AG08395 (cell line): ENCODE results near the gene SLC31A2.

Experiments
- DNase-seq: peaks from one replicate; pipeline ENCODE4 v3.0.0; 2012; ENCODE audit warnings: mixed read lengths, low spot score

Gene SLC31A2

DNA sequence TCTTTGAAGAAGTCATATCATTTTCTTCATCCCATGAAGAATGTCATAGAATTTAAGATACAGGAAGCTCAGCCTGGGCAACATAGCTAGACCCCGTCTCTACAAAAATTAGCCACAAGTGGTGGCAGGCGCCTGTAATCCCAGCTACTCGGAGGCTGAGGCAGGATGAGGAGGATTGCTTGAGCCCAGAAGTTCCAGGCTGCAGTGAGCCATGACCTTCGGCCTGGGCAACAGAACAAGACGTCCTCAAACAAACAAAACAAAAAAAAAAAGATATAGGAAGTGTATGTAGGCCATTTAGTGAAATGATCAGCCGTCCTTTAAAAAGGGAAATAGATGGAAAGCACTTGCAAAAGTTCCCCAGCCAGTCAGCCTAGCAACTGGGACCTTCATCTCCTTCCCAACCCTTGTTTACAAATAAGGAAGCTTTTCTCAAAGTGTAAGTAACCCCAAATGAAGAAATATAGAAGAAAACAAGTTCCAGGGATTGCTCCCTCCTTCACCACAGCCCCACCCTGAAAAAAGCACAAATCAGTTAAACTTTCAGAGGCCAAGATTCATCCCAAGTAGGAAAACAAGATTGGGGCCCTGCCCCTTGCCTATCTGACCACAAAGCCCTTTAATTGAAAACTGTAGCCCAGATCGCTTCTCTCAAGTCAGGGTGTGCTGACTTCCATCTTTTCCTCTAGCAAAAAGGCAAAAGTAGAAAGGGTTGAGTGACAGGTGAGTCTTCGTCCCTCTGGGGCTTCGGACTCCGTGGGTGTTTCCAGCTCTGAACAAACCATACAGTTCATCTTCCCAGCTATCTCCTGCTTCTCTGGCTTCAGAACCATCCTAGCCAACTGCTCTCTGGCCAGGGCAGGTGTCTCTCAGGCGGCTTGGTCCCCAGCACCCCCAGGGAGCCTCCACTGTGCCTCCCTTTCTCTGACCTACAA lies 1.2 kb downstream of the SLC31A2 start:
- peak; percentile 5 for DNase-seq

DNA sequence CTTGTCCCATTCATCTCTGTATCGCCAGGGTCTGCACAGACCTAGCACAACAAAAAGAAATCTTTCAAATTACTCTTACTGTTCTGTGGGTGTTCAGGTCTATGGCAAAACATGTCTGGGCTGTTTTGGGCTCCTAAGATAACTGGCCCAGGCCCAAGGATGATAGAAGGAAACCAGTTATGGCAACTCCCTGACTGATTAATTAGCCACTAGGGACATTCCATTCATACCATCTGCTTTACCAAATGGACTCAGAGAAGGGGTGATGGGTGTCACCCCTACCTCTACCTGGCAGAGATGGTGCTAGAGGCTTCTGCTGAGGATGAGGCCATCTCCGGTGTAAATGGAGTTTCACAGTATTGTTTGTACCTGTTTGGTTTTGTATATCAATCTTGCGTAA lies 1.9 kb downstream of the SLC31A2 start:
- no peak for DNase-seq

DNA sequence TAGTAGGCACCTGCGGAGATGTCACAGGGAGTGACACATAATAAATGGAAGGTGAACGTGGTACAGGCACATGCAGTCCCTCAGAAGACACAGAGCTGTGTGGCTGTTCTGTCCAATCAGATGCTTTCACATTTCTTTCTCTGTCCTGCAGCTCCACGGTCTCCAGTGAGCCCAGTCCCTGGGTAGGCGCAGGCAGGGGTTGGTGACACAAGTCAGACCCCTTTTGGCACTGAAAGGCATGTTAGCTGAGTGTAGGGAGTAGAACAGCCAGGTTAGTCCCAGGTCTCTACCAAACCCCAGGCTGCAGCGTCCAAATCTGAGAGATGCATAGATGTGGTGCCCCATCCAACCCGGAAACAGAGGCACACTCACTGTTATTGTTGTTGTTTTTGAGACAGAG lies 2.8 kb downstream of the SLC31A2 start:
- DNase-seq = no peak

DNA sequence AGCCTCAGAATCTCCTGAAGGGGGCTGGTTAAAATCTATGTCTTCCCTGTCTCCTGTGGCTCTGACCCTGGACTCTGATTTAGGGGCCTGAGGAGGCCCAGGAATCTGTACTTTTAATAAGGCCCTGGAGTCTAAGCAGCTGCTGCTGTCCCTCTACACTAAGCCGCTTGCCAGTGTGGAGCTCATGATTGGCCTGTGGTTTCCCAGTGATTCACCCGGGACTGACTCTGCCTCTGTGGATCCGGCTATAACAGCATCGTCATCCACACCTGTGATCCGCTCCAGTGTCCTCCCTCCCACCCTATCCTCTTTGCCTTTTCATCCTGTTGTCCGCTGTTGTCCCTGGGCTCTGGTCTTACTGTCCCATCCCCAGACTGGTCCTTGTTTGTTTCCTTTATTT lies 3.7 kb downstream of the SLC31A2 start:
- DNase-seq = peak; percentile 76

DNA sequence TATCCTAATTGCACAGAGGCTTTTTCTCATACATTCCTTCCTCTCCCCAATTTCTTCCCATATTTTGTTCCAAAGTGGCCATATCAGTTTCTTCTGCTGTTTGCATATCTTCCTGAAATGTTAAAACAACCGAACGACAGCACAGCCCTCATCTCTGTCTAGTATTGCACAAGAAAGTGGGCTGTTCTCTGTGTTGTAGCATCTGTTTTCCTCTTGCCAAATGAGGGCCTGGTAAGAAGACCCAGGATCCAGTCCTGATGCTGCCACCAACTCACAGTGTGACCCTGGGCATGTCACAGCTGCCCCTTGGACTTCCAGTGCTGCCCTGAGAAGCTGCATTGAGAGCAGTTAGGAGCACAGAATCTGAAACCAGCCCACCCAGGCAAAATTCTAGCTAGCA lies 4.1 kb downstream of the SLC31A2 start:
- no peak for DNase-seq

DNA sequence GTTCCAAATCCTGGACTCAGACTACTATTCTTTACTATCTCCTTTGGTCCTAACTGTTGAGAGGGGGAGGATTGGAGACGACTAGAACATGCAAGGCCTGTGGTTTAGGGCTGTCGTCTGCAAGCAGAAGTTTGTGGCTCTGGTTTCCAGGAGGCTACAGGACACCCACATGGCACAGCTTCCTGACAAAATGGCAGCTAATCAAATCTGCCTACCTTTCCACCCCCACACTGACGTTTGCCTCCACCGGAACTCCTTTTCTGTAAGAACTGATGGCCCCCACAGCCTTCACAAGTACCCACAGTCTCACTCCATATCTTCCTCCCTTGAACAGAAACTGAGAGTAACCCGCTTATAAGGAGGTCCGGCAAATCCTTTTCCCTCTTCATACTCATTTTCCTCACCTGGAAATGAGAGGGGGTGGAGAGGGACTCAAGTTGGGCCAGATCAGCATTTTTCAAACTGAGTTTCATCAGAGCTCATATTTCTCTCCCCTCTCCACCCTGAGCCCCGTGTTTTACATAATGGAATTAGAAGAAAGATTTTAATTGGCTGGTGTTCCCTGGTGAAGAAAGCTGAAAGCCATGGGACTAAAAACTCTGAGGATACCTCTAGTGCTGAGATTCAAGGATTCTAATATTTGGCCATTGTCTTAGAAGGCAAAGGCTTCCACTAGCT lies 5.2 kb downstream of the SLC31A2 start:
- no peak for DNase-seq

DNA sequence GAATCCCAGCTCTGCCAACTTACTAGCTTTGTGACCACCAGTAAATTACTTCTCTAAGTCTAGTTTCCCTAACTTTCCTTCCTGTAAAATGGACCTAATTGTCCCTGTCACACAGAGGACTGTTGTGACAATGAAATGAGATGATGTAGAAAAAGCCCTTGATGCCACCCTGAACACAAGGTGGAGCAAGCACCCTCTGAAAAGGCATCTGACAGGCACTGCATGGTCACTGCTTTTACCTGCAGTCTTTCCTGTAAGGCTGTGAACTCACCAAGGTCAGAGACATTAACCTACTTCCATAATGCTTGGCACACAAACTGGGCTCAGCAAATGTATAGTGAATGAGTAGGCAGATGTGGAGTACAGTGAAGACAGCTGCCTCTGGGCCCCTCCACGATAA lies 6.1 kb downstream of the SLC31A2 start:
- no peak for DNase-seq

DNA sequence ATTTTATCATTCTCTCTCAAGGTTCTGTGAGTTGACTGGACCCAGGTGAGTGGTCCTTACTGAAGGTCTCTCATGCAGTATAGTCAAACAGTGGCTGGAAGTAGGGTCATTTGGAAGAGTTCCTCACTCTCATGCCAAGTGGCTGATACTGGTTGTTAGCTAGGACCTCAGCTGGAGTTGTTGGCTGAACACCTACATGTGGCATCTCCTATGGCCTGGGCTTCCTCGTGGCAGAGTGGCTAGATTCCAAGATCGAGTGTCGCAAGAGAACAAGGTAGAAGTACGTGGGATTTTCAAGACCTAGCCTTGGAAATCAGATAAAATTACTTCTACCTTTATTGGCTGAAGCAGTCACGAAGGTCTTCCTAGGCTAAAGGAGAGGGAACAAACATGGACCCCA lies 7.6 kb downstream of the SLC31A2 start:
- no peak for DNase-seq

DNA sequence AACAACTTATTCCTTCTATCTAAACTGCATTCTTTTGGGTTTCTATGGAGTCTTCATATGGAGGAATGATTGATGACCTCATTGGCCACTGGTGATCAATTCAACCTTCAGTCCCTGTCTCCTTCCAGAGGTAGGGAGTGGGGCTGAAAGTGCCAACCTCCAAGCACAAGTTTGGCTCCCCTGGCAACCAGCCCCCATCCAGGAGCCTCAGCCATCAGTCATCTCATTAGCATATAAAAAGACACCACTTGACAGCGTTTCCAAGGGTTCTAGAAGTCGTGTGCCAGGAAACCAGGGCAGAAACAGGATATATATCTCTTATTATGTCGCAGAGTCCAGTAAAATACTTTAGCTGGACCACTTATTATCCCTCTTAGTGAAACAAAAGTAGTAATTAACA lies 9.8 kb downstream of the SLC31A2 start:
- DNase-seq = no peak

DNA sequence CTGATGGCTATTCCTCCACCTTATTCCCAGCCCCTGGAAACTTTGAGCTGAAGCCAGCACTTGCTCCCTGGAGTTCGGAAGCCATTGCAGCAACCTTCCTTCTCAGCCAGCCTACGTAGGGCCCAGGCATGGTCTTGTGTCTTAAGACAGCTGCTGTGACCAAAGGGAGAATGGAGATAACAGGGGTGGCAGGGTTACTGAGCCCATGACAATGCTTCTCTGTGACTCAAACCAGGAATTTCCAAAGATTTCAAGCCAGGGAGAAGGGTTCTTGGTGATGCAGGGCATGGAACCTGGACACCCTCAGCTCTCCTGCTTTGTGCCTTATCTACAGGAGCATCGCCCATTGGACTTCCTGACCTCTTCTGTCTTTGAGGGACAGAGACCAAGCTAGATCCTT lies 12.2 kb downstream of the SLC31A2 start:
- no peak for DNase-seq

DNA sequence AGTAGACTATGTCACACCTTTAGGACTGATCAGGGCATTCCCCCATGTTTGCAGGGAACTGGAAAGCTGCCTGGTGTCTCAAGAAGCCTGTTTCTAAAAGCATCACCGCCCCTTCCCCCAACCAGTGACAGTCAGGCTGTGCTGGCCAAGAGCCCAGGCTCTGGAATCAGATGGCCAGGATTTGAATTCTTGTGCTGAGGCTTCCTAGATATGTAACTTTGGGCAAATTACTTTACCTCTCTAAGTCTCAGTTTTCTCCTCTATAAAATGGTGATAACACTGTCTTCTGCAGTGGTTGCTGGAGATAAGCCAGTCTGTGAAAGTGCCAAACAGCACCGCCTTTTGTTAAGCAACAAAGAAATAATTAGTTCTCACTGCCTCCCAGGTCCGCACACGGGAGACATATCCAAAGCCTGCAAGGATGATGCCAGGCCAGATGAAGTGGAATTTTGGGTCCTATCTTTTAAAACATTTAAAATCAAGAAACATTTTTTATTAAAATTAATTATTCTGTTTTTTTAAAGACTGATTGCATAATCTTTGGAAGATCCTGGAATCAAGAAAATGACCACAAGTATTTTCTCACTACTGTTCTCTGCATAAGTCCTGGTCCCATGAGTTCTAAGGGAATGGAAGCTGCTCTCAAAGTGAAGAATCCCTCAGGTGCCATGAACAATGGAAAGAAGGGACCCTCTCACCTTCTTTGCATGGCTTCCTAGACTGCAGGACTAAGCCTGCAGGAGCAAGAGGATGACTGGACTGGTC lies 13.9 kb downstream of the SLC31A2 start:
- DNase-seq = peak; percentile 79

DNA sequence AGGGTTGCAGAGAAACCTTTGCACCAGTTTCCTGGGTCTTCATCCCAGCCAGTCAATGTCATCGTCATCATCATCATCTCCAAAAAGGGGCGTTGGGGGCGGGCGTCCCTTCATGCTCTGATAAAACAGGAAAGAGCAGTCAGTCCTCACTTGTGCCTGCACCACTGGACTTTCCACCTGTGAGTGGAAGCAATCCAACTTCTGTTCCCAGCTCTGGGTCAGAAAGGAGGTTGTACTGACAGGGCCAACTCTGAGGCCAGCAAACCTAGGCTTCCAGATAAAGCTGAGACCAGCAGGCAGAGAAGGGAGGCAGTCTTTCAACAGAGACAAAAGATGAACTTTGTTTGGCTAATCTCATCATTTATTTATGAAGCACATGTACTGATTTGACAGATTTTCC lies 15.2 kb downstream of the SLC31A2 start:
- no peak for DNase-seq

DNA sequence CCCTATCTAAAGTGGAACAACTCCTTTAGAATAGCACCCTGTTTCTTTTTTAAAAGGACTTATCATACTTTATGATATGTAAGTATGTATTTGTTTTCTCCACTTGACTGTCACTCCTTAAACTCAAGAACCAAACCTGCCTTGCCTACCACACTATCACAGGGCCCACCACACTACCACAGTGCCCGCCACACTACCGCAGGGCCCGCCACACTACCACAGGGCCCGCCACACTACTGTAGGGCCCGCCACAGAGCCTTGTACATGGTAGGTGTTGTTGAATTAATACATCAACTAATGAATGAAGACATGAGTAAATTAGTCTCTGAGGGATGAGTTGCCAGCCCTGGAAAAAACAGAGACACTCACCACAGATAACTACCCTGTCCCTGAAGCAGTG lies 18.0 kb downstream of the SLC31A2 start:
- DNase-seq = no peak

DNA sequence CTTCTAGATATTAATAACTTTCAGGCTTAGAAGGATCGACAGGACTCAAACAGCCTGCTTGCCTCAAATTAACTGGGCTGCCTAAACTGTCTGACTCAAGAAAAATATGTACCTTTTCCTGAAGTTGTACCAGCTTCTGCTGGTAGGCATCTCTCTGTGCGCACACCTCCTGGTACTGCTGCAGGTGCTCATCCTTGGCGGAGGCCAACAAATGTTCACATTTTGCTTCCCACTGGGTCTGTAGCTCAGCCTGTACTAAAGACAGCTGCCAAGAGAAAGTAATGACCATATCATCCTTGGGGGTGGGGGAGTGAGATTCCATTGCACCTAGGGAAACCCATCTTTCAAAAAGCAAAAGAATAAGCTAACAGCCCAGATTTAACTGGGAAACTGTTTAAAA lies 22.5 kb downstream of the SLC31A2 start:
- no peak for DNase-seq

DNA sequence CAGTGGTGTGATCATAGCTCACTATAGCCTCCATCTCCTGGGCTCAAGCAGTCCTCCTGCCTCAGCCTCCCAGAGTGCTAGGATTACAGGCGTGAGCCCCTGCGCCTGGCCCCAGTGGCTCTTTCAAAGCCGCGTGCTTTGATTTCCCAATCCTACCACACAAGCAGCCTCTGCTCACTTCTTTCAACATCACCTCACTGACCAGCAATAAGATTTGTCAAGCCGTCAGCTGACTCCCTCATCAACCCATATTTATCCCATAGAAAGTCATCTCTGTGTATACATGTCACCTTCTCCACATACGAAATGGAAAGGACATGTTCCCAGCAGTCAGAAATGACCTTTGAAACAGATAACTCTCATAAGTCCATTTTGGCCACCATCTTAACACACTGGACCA lies 26.0 kb downstream of the SLC31A2 start:
- no peak for DNase-seq

DNA sequence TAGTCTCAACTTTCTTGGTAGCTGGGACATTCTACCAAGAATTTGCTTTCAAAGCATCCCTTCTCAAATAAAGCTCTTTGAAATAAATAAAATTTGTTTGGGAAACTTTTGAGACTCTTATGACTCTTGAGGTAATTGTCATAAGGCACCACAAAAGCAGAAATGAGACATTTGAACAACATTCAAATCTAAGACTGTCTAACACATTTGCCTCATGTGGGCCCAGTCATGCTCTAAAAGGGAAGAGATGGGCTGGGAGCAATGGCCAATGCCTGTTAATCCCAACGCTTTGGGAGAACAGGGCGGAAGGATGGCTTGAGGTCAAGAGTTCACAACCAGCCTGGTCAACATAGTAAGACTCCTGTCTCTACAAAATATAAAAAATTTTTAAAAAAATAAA lies 26.4 kb downstream of the SLC31A2 start:
- DNase-seq = no peak

DNA sequence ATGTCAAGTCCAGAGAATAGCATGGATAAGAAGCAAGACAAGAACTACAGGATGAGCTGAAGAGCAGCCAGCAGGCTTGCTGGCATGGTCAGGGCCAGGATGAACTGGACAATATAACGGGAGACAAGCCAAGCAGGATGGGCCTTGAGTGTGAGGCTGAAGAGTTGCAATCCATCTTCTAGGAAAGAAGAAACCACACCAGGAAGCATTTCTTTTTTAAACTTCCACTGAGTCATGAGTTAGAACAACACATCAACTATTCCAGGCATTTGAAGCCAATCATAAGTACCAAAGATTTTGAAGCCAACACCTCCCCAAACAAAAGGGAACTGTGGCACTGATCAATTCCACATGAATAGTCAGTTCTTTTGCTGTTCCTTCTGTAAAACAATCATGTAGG lies 27.3 kb downstream of the SLC31A2 start:
- peak; percentile 65 for DNase-seq

DNA sequence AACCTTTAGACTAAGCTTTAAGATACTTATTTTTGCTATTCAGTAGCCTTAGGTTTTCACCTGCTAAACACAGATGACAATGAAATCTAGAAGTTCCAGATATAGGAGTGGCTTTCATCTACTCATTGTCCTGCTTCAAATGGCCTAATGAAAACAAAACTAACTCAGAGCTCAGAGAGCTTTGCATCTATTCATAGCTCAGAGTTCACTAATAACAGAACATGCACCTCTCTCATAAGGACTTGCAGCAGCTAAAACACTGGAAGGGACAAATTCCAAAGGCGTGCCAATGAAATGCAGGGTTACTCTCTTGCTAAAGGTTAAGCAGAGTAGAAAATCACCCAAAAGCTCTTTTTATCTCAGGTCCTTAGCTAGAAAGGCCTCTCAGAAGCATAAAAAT lies 29.0 kb downstream of the SLC31A2 start:
- no peak for DNase-seq

DNA sequence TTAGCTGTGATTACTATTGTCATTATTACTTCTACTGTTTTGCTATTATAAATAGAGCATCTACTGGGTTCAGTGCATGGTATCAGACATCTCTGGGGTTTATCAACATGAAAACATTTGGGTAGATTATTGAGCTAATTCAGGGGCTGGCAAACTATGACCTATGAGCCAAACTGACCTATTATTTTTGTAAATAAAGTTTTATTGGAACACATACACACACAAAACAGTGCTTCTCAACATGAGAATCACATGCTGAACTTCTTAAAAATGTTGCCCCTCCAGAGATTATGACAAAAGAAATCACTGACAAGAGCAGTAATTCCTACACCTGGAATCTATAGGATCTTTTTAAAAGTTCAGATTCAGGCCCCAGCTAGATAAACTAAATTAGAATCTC lies 30.4 kb downstream of the SLC31A2 start:
- DNase-seq = no peak

DNA sequence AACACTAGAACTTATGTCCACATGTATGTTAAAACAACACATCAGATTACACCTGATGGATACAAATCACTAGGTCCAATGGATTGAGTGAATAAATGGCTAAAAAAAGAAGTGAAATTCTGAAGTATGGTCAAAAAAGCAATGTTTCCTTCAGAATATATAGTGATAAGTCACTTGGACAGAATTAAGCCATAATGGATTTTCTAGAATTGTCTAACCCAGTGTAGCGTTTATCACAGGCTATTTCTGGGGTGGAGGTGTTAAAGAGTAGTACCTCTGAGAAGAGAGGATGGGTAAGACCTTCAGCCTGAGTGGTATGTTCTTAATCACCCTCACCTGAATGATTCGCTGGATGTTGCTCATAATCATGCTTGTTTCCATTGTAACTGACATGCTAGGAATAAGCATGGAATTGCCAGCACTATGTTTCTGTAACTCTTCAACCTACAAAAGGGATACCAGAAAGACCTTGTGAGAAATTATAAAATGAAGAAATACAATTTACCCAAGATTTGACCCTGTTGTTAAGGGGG lies 33.2 kb downstream of the SLC31A2 start:
- no peak for DNase-seq

DNA sequence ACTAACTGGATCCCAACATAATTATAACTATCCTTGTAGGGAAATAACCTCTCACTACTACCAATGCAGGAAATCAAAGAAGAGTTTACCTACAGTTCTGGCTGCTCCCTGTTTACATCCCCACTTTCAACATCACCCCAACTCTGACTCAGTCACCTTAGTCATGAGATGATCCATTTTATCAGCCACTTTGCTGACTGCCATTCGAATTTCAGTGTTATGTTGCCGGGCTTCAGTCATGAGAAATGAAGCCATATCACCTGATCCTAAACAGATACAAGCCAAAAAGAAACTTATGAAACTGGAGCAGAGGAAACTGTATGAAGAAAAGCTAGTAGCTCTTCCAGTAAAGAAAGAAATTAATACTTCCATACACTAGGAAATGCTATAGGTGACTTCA lies 33.7 kb downstream of the SLC31A2 start:
- no peak for DNase-seq

DNA sequence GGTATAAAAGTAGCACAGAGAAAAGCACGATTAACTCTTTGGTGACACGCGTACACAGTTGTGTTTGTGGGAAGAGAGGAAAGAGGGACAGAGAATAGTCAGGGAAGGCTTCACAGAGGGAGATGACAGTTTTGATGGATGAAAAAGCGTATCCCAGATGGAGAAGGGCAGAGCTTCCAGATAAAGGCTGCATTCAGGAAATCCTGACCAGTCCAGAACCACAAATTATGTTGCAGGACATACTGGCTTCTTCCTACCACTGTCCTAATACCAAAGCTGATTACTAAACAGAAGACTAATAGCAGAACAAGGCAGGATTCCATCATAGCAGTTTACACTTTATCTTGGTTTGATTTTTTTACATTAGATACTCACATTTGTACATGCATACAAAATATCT lies 34.5 kb downstream of the SLC31A2 start:
- DNase-seq = no peak
